Esophagus muscularis mucosa (tissue), 3 donors: ENCODE results near the gene CLIP1.

ENCODE experiments used
- CTCF ChIP-seq, 3 experiments: fragments of 200-600 bp in 2 of 3; fragments of 450-650 bp in 1 of 3; sonication (generic) in 2 of 3; IDR thresholded peaks; one replicate each; pipeline ENCODE4 v1.5.1; 2017 to 2019; ENCODE audit warnings: antibody characterized with exemption in 3 of 3, mild to moderate bottlenecking in 2 of 3, moderate library complexity in 1 of 3
- POLR2A ChIP-seq: fragments of 450-650 bp; IDR thresholded peaks from one replicate; pipeline ENCODE4 v1.6.1; 2017; ENCODE audit warnings: antibody characterized with exemption, moderate library complexity, mild to moderate bottlenecking, low read depth
- POLR2AphosphoS5 ChIP-seq, 2 donors: sonication (generic); formaldehyde crosslinking; IDR thresholded peaks; one replicate each; pipeline ENCODE4 v1.6.1; 2017; ENCODE audit warnings: antibody characterized with exemption in 2 of 2

GRCh38 chr12:122389677-122390076, 32.8 kb downstream of the CLIP1 start:
- TF ChIP-seq CTCF (IDR thresholded peaks at IDR 0.05): no peak
- no peak for TF ChIP-seq POLR2AphosphoS5 (IDR thresholded peaks at IDR 0.05)
- no peak for TF ChIP-seq POLR2A
